SKM-1 treated with dmso at 0.1 percent for 144 hours (cell line): ENCODE measurements around the gene BCAP29.
"Not testable (repeated sequence)": the region's sequence is repeated elsewhere in the genome, so short reads cannot be mapped to it uniquely, and the experiment has no call there.

Experiments
- DNase-seq: peaks from one replicate; lab custom pipeline; 2025; ENCODE audit not compliant: unreplicated experiment; lab: John Stamatoyannopoulos, UW

BCAP29 gene

GRCh38 chr7:107579885-107580715, at the start of gene BCAP29:
Gene BCAP29 (plus strand): TSS chr7:107580246. CDS start chr7:107580773, 527 bp downstream.
- peak; percentile 39 for DNase-seq

DNA sequence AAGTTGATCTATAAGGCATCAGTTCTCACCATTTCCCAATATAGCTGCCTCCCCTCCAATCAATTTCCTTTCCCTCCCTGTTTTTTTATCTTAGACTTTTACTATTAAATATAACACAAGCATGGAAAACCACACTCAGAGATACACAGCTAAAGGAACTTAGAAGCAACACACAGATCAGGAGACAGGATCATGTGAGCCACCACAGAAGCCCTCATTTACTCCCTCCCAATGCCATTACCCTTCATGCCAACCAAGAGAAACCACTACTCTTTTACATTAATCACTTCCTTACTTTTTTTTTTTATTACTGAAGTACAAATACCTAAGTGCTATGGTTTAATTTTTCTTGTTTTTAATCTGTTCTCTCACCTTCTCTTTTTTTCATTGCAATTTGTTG, 49.3 kb upstream of the BCAP29 start:
- no peak for DNase-seq

DNA sequence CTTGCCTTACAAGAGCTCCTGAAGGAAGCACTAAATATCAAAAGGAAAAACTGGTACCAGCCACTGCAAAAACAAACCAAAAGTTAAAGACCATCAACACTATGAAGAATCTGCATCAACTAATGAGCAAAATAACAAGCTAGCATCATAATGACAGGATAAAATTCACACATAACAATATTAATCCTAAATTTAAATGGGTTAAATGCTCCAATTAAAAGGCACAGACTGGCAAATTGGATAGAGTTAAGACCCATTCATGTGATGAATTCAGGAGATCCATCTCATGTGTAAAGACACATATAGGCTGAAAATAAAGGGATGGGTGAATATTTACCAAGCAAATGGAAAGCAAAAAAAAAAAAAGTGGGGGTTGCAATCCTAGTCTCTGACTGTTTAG, 45.9 kb upstream of the BCAP29 start:
- no peak for DNase-seq

GRCh38 chr7:107537228-107537627, 42.8 kb upstream of the BCAP29 start:
- not testable (repeated sequence) for DNase-seq

DNA sequence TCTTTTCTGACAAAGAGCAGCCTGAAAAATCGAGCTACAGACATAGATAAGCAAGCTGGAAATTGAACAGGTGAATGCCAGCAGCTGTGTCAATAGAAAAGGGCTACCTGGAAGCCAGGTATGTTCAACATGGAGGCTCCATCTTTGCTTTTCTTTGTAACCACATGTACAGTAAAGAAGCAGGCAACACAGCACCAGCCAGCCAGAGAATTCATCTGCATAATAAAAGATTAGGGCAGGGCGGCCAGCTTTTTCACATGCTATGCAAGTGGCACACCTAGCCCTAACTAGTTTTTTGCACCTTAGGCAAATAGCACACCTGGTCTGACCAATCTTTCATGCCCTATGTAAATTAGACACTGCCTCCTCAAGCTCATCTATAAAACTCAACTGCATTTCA, 42.0 kb upstream of the BCAP29 start:
- no peak for DNase-seq

DNA sequence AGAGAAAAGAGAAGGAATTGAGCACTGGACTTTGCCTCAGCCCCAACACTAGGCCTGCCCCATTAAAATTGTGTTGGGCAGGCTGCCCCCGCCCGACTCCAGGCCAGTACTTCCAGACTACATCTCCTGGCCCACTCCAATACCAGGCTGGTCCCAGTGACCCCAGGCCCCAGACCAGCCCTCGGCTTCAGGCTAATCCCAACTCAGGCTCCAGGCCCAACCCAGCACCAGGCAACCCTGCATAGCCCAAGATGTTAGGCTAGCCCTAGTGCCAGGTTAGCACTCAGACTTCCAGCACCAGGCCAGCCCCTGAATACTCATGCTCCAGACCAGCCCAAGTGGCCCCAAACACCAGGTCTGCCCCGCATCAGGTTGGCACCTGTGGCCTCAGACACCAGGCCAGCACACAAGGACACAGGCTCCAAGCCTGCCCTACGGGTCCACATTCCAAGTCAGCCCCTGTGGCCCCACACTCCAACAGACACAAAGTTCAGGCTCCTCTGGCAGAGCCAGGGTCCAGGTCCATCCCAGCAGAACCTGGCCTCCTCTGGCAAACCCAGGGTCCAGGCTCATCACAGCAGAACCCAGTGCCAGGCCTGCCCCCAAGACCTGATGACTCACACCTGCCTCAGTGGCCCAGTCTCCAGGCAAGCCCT, 36.6 kb upstream of the BCAP29 start:
- no peak for DNase-seq

DNA sequence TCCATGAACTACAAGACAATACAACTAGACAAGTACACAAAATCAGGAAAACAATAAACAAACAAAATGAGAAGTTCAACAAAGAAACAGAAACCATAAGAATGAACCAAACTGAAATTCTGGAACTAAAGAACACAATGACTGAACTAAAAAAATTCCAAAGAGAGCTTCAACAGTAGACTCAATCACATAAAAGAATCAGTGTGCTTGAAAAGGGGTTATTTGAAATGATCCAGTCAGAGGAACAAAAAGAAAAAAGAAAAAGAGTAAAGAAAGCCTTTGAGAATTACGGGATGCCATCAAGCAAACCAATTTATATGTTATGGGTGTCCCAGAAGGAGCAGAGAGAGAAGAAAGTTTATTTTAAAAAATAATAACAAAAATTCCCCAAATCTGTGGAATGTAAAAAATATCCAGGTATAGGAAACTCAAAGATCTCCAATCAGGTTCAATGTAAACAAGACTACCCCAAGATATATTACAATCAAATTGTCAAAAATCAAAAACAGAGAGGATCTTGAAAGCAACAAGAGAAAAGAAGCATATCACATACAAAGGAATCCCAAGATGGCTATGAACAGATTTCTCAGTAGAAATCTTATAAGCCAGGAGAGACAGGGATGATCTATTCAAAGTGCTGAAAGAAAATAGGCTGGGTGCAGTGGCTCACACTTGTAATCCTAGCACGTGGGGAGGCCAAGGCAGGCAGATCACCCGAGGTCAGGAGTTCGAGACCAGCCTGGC, 35.0 kb upstream of the BCAP29 start:
- DNase-seq: no peak

DNA sequence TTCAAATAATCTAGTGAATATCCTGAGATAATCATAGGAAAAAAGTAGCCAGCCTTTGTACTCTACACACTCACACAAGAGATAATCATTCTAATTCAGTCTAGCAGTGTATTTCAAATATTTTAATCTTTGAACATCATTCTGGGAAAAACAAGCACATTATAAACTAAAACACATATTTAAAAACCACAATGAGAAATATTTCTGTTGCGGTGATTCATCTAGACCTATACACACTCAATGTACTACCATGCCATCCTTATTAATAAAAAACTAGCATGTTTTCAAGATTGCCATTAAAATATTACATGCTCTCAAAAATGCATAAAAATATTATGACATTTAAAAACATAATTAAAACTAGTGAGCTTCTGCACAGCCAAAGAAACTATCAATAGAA, 28.1 kb upstream of the BCAP29 start:
- no peak for DNase-seq

DNA sequence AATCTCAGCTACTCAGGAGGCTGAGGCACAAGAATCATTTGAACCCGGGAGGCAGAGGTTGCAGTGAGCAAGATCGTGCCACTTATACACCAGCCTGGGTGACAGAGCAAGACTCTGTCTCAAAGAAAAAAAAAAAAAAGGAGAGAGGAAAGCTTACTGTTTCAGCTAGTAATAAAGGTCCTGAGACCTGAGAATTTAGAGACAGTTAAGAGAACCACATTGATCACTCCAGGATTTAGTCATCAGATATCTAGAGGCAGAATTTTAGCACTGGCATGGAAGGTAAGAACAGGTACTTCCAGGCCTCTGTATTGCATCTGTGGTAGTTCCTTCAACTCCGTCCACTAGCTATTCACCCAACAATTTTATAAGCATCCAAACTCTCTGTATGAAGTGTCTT, 24.2 kb upstream of the BCAP29 start:
- DNase-seq: no peak

- DNase-seq: no peak
Observed at GRCh38 chr7:107559864-107560263, 20.2 kb upstream of the BCAP29 start.

DNA sequence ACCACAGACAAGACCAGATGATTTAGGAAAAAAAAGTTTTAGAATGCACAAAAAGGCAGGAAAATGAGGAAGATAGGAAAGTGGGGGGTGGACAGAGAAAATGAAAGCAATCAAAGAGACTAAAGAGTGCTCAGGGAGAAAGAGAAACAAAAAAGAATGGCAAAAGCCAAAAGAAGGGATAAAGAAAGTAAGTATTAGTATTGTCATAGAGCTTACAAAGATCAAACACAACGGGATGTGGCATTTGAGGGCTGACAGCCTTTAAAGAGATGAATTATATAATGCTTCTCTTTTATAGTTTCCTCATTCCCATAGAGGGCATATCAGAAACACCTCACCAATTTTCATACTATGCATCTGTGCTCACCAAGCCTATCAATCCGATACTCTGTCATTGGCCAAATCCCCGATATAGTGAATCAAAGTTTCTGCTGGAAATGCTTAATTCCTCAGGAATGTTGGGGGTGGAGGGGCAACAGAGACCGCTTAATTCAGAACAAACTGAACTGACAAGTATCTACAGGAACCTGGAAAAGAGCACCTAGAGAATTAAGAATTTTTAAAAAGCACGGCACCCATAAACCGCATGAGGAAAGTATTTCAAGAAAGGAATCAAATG, 19.0 kb upstream of the BCAP29 start:
- DNase-seq: no peak

- DNase-seq: no peak
Observed at GRCh38 chr7:107563081-107563774, 16.8 kb upstream of the BCAP29 start.

DNA sequence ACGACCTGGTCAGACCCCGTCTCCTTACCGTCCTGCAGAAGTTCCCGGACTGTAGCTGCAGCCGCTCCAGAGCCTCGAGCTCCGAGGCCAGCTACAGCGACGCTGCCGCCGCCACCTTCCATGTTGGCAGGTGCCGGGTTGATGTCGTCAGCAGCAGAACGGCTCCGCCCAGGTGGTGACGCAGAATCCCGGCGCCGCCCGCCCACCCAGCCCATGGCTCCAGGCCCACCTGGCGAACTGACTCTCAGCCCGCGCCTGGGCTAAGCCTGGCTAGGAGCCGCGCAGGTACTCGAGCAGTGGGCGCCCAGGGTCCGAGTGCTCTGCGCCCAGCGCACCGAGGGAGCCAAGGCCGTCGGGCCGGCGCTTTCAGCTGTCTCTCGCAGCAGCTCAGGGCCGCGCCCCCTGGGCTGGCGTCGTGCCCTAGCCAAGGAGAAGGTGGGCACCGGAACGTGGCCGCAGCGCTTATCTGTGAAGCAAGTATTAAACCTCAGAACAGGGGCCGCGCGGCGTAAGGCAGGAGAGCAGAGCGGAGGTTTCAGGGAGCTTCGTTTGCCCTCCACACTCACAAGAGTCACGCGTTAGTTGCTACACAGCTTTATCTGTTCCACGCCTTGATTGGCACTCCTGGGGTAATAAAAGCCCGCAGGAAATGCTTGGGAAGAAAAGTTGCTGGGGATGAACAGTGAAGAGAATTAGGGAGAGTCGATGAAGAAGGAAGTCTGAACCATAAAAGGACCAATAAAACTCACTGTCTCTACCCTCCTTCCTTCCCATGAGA, 16.1 kb upstream of the BCAP29 start, which contains the start of the genes COG5 and DUS4L:
Gene COG5, minus strand, starts transcription at position 146 of the 778 bp plus-strand sequence. Its CDS starts 24 bp downstream, at position 122.
Gene DUS4L, plus strand, starts transcription at position 197 of the 778 bp plus-strand sequence. CDS start 3,100 bp downstream, outside the sequence.
- peak; percentile 58 for DNase-seq

- DNase-seq: no peak
Observed at GRCh38 chr7:107564553-107565298, 15.3 kb upstream of the BCAP29 start.

GRCh38 chr7:107570298-107570697, 9.7 kb upstream of the BCAP29 start:
- no peak for DNase-seq

GRCh38 chr7:107573537-107573936, 6.5 kb upstream of the BCAP29 start:
- no peak for DNase-seq

DNA sequence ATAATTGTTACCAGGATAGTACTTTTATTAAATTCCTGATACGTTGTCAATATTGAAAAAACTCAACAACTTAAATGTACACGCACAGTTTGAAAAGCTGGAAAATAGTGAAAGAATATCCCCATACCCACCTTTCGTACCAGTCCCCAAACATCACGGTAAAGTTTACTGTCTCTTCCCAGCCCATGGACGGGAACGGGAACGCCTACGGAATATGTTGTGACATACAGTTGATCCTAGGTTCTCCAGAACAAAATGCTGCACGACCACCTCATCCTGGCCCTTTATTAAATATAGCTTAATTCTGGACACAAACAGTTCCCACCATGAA, 527 bp upstream of the BCAP29 start:
- DNase-seq: no peak

DNA sequence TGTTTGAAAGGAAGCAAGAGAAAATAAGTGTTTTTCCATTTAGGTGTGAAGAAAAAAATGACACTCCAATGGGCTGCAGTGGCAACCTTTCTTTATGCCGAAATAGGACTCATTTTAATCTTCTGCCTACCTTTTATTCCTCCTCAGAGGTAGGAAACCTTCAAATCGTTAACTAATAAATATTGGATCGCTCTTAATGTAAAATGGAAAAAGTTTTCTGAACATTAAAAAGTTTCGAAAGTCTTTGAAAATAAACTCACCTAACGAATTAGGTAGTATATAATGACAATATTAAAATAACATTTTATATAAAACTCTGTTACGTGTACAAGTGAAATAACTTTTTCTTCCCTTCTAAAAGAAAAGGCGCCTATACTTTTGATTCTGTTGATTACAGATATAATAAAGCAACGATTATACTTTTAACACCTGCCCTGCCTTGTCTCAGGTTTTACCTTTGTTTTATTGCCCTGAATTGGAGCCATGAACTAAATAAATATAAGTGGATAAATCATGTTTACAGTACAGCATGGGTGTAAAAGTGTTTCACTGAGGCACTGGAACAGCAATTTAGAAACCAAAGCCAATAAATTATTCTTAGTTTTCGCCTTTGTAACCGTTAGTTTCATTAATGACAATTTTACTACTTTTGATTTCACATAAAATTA, 804 bp downstream of the BCAP29 start:
- DNase-seq: no peak
